ENCODE data around the gene NCAPG.

DNA sequence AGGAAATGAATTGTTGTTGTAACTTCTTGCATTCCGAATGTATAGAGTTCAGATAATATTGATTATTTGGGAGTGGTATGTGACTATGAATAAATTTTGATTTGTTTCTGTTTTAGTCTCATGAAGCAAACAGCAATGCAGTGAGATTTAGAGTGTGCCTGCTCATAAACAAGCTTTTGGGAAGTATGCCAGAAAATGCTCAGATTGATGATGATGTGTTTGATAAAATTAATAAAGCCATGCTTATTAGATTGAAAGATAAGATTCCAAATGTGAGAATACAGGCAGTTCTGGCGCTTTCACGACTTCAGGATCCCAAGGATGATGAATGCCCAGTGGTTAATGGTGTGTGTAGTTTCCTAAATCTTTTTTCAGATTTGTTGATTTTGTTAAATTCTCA, 2.0 kb downstream of the NCAPG start:
- TF ChIP-seq SUZ12 (IDR thresholded peaks at IDR 0.05; ENCODE audit: extremely low read depth, insufficient read depth, insufficient read length): no peak
- TF ChIP-seq YY1 (IDR thresholded peaks at IDR 0.05; ENCODE audit: insufficient read depth, insufficient read length): no peak

Data from NT2/D1 (cell line).